GM03348 (cell line): ENCODE data around the gene CCDC85A.
A peak's percentile ranks its signal among the peaks of the same experiment; 100 is the strongest.

Source experiments
- DNase-seq: peaks from one replicate; pipeline ENCODE4 v3.0.0; 2012; ENCODE audit warnings: low spot score

The CCDC85A gene

DNA sequence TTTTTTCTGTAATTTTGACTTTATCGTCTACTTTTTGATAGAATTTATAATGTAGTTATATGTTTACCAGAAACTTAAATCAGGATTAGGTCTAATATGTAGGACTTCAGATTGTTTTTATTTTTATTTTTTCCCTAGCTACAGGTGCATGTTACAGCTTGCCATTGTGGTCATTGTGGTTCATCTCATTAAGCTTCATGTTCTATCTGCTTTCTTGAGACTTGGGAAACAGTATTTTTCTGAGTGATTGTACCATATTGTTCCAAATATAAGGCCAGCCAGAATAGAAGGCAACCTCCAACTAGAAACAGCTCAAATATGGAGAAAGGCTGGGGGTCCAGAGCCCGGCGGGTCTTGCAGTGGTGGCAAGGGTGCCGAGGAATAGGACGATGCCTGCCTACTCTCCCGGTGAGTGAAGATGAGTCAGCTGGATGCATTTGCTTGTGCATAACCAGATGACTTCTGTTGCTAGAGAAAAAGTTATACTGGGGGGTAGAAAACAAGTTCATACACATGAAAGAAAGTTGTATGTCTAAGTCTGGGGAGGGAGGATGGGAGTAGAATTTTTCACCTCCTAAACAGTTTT is 188.4 kb downstream of the CCDC85A start:
- DNase-seq = no peak

DNA sequence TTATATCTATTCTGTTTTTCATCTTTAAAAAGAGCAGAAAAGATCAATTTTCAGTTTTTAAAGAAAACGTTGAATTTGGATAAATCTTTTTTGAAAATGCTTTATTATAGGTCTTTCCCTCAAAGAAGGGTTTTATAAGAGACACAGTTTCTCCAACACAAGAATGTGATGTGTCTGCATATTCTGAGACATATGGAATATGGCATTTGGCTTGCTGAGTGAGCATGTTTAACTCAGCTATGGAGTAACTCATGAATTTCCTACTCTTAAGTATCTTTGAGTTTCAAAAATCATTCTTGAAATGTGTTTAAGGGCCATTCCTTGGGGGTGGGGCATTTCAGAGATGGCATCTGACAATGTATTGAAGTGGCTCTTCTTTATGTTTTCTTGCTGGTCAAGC is 191.5 kb downstream of the CCDC85A start:
- DNase-seq = no peak

DNA sequence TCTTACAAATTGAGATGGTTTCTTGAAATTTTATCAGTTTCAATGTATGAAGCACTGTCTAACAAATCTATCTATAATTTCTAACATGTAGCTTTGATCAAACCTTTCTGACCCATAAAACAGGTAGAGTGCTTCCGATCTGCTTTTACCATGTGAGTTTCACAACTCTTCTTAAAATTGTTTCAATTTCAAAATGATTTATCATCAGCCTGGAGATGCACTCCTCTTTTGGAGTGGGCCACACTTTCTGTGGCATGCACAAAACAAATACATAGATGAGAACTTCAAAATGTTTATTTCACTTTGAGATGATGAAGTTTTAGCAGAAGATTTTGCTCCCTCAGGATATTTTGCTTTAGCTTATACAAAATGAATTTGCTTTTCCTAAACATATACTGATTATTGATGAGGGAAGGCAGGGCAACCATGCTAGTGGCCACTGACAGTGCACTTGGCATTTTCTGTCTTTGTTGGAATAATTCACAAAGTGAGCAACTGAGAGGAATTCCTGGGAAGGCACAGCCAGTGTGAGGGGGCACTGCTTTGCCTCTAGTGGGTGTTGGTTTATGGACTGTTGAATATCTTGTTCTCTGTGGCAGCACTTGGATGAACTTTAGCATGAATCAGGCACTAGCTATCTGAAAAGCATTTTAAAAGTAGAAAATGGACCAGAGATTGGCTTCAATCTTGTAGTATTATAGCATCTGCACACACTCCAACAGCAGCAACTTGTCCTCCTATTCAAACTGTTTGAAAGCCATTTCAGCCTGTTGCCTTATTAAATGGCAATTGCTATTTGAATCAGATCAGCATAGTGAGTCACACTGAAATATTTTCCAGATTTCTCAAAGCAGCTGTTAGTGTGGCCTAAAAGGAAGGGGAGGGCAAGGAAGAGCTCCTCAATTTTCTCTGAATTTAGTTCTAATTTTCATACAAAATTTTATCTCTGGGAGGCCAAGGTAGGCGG is 193.2 kb downstream of the CCDC85A start:
- DNase-seq = peak; percentile 67

DNA sequence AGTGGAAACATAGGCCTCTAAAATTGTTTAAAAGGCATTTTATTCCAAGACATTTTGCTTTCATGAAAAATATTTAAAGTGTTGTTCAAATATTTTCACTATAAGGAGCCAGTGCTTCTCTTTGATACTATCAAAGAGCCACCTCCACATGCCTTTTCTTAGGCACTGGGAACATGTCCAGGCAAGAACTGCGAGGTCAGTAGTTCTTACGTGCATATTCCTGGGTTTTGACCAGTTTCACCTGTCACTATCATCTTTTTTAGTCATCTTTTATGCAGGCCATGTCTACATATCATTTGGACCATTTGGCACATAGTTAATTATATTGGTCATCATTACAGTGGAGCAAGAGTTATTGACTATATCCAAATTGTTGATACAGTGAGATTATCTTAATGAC is 195.3 kb downstream of the CCDC85A start:
- no peak for DNase-seq

DNA sequence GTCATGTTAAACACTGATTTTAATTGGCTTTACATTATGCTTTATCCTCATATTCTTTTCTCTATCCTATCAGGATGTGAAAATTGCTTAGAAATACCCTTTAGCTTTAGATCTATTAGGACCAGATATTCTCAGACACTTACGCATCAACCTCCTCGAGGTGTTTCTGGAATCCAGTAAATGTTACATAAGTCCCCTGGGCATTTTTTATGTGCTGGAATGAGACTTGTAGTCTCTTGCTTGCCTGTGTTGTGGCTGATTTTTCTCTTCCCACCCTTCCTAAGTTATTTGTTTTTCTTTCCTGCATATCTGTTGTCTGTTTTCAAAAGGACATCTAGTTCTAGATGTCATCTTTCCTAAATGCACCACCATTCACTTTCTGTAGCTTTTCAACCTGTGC is 197.1 kb downstream of the CCDC85A start:
- DNase-seq = no peak

DNA sequence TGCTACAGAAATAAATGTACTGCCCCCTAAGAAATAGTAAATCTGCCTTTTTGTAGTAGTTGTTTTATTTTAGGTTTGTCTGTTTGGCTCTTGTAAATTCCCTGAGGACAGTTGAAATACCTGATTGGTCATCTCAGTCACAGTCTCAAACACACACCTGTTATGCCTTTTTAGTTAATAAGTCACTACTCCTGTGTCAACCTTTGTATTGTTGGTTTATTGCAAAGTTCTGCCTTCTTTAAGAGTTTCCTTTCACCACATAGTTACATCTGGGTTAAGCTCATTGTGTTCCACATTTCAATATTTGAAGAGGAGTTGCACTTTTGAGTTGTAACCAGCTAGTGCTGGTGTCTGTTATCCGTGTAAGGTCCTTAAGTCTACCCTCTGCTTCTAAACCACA is 198.7 kb downstream of the CCDC85A start:
- DNase-seq = no peak

DNA sequence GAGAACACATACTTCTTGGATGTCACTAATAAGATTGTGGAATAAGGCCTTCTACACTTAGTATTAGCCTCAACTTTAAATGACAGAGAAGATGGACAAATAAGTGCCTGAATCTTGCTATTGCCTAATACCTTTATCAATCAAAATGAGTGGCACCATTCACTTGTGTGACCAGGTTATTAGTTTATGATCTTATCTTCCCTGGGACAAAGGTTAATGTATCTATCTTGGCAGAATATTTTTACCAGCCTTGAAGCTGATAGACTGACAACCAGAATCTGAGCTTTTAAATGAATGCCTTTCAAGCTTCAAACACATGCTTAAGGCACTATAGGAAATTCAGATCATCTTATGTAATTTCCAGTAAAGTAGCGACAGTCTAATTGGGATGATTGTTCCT is 202.9 kb downstream of the CCDC85A start:
- no peak for DNase-seq

DNA sequence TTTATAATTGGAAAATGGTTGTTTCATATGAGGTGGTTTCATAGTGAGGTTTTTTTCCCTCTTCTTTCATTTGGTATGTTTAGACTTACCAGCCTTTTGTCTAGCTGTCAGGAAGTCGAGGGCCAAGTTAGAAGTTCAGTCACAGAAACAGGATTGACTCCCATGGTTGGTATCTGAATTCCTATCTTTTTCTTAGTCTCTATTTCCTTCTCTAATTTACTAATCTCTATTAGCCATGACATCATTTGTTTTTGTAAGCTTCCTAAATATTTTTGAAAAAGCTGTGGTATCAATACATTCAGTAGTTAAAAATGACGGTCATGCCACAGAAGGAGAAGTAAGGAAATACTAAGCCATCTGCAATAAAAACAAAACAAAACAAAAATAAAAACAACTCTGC is 206.9 kb downstream of the CCDC85A start:
- no peak for DNase-seq

DNA sequence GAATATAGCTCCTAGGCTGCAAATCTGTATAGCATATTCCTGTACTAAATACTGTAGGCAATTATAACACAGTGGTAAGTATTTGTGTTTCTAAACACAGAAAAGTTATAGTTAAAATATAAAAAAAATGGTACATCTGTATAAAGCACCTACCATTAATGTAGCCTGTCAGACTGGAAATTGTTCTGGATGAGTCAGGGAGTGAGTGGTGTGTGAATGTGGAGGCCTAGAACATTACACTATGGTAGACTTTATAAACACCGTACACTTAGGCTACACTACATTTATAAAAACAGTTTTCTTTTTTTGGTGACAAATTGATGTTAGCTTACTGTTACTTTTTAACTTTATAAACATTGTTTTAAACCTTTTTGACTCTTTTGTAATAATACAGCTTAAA is 226.3 kb downstream of the CCDC85A start:
- peak; percentile 4 for DNase-seq

DNA sequence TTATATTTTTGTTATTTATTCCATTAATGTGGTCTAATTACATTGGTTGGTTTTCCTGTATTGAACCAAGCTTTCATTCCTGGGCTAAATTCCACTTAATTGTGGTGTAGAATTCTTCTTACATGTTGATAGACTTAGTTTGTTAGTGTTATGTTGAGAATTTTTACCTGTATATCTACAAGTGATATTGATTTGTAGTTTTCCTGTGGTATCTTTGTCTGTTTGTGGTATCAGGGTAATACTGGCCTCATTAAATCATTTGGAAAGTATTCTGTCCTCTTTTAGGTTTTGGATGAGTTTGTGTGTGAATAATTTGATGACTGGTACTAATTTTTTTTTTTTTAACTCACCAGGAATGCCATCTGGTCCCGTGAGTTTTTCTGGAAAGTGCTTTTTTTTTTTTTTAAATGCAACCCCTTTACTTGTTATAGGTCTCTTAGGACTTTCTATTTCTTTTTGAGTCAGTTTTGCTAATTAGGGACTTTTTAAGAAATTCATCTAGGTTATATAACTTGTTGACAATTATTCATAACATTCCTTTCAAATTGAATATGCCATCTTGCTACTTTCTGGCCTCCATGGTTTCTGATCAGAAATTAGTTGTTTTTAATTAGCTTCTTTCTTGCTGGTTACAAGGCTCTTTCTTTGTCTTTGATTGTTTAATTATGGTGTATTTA is 232.8 kb downstream of the CCDC85A start:
- no peak for DNase-seq
